Activated T-cell treated with anti-CD3 and anti-CD28 coated beads for 48 hours (primary cell): Measurements from ENCODE around the gene SLC9B2.

Experiments used
- DNase-seq: peaks from one replicate; pipeline ENCODE4 v3.0.0-alpha.2; 2020; ENCODE audit warnings: low read depth

Gene SLC9B2, protein sequence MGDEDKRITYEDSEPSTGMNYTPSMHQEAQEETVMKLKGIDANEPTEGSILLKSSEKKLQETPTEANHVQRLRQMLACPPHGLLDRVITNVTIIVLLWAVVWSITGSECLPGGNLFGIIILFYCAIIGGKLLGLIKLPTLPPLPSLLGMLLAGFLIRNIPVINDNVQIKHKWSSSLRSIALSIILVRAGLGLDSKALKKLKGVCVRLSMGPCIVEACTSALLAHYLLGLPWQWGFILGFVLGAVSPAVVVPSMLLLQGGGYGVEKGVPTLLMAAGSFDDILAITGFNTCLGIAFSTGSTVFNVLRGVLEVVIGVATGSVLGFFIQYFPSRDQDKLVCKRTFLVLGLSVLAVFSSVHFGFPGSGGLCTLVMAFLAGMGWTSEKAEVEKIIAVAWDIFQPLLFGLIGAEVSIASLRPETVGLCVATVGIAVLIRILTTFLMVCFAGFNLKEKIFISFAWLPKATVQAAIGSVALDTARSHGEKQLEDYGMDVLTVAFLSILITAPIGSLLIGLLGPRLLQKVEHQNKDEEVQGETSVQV

DNA sequence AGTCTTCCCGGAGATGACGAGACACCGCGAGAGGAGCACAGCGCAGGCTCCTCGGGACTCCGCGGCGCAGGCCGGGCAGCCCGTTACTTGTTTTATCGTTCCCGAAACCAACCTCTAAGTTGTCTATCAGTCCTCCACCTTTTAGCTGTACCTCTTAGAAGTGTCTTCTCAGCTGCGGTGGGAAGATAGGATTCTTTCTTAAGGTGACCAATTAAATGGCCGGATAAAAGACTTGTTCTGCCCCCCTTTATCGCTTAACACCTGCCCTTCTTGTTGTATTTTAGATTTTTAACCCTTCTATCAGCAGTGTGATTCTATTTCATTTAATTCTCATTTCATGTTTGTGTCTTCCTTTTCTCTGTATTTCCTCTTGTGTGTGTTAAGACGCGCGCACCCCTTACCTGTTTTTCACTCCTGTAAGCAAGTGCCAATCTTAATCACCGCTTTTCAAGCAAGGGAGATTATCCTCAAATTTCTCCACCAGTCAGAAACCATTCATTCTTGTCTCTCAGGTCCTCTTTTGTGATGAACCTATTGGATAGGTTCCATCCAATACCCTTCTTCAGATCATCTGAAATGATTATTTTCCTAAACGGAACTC lies at the start of gene SLC9B2:
TSS of gene SLC9B2 (minus strand) at position 15 of the 601 bp plus-strand sequence. CDS start 9,211 bp downstream, outside the sequence.
- no peak for DNase-seq

DNA sequence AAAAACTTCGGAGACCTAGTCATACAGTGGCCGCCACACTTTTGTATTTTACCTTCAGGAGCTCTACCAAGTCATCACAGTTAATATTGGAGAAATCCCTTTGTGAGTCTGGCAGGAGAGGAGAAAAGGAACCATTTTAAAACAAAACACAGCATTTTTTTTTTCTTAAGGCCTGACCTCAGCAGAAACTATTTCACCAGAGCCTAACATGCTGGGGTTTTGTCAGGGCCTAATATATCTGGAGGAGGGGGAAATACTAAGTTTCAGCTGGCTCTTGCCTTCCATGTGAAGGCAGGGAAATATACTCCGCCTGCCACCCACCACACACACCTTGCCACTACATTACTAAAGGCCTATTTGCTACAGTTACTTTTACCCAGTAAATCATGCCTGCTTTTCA lies 49.6 kb upstream of the SLC9B2 start:
- DNase-seq, result no peak

DNA sequence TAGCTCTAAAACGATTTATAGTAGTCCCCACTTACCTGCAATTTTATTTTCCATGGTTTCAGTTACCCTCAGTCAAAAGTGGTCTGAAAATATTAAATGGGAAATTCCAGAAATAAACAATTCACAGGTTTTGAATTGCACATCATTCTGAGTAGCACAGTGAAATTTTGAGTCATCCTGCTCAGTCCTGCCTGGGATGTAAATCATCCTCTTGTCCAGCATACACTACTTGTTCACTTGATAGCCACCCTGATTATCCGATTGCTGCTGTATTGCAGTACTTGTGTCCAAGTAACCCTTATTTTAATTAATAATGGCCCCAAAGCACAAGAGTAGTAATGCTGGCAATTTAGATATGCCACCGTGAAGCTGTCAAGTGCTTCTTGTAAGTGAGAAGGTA lies 46.6 kb upstream of the SLC9B2 start:
- no peak for DNase-seq

DNA sequence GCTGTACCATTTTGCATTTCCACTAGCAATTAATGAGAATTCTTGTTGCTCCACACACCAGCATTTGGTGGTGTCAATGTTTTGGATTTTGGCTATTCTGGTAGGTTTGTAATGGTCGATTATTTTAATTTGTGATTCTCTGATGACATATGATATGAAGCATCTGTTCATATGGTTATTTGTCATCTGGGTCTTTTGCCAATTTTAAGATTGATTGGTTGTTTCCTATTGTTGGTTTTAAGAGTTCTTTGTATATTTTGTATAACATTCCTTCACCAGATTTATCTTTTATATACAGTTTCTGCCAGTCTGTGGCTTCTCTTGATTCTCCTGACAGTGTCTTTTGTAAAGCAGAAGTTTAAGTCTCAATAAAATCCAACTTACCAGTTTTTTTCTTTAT lies 41.6 kb upstream of the SLC9B2 start:
- DNase-seq, result no peak

DNA sequence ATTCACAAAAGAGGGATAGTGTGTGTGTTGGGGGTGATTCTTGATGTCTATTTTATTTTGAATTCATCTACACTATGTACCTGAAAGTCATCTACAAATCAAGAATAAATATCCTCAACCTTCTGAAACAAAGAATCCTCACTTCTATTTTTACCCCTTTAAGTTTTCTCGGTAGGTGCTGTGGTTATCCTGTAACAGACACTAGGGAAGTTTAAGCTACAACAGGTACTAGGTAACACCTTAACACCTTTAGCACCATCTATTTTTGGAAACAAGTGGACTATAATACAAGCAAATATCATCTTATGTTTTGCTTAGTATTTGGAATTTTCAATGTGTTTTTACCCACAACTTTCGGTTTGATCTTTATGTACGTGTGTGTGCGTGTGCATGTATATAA lies 35.0 kb upstream of the SLC9B2 start:
- no peak for DNase-seq

DNA sequence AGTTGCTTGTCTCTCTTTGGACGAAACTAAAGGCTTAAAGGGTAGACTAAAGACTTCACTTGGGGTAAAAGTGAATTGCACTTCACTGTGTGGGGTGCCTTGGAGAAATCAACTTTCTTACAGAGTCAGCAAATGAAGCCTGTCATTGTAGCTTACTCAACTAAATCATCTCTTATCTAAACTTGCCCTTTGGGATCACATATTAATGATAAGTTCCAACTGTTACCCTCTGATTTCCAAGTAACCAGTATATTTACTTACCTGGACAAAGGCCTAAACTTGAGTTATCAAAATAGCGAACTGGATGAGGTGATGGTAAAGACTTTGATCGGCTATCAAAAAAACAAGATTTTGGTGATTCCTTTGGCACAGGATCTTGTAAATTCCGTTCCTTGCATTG lies 32.0 kb upstream of the SLC9B2 start:
- DNase-seq, result no peak

DNA sequence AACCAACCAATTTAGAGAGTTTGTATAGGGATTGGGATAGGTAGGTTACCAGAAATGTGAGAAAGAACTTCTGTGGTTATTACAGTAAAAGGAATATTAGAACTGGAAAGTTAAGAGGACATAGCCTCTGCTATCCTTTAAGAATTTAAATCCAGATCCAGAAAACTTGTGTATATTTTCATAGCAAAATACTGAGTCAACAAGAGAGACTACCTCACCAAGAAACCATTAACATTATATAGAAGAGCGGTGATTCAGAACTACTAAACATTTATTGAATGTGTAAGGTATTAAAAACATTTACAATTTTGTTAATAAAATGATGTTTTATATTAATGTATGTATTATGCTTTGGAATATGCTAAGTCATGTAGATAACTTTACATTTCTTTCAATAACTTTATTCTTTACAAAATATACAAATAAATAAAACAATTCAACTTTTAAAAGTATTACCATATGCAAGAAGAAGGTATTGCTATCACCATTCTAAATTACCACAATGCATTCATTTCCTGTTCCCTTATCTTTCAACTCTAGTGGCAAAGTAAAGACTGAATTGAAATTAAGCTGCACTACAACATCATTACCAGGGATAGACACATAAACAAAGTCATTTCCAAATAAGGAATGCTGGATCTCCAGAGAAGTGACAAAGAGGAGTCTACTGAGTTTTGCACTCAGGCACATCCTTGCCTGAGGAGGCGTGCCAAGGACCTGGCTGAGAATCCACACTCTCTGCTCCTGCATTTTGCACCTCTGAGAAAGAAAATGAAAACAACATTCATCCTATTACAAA lies 29.2 kb upstream of the SLC9B2 start:
- no peak for DNase-seq

DNA sequence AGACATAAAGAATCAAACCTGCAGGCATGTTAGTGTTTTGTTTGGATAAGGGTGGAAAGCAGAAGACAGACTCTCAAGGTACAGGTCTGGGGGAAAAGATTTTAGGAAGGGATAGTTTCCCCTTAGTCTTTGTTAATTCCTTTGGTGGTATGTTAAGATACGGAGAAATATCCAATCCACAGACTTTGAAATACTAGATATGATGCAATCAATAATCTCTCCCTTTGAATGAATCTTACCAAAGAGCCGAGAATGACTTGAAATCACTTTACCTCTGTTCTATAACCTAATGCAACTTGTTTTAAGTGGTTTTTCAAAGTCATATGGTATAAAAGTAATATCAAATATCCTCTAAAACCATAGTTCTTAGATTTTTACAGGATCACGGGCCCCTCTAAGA lies 28.3 kb upstream of the SLC9B2 start:
- DNase-seq, result no peak

DNA sequence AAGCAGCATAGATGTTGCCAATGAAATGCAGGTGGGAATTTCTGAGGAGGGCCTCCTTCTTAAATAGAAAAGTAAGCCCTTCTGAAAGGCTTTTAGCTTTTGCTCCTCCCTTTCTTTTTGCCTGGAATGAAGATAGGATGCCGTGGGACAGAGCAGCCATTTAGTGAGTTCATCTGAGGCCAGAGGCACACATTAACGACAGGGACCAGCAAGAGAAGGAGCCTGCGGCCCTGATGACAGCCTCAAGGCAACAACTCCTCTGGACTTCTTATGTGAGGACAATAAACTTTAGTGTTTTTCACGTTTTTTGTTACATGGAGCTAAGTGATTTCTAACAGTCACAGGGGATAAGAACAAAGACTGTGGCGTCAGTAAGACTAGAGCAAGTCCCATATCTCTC lies 24.1 kb upstream of the SLC9B2 start:
- DNase-seq, result no peak

DNA sequence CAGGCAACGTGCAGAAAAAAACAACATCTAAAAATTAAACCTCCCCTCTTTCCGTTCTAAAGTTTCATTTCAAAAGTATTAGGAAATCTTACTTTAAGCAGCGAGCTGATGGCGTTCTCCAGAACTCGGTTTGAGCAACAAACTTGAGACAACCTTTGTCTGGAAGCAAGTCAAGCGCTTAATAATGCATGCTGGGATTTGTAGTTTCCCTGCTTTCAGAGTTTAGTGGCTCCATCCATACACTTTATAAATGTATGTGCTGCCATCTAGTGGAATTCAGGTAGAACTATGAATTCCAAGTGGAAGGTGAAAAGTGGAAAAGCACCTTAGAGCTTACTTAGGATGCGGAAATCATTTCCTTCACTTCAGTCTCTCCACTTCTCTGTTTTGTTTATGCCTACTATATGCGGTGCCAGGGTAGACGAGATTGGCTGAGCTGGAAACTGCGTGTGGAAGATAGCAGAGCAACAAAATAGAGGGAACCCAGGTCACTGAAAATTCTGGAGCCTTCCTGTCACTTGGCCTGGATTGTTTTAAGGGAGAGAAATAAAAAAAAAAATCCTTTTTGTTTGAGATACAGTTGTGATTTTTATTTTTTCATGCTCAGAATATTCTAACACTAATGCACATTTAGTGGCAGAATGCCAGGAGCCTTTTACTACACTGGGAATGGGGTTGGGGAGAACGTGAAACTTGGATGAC lies 23.3 kb upstream of the SLC9B2 start, which contains the start of gene BDH2:
TSS of gene BDH2 (minus strand) at position 144 of the 702 bp plus-strand sequence. CDS start 3,580 bp downstream, outside the sequence.
- no peak for DNase-seq

DNA sequence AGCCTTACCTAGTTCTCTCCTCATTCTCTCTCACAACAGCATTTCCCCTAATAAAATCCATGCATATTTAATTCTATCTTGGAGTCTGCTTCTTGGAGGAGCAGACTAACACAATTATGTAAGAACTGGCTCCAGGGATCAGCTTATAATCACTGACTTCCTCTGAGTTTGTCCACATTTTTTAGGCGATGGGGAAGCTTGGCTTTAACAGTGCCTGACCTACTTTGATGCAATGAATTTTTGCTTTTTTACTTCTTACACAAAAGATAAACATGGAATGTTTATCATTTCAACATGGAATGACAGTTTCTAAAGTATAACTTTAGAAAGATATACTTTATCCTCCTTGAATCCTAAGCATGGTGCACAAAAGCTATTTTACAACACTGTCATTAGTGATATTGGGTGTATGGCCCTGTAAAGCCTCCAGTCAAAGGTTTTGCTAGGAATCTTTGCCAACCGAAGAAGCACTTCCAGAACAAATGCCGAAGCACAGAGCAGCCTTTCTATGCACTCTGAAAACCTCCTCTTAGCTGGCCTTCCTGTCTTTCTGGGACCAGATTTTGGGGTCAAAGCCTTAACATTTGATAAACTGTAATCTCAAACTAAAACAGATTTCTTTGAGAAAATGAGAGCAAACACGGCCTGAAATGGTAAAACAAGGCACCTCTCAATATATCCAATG lies 22.3 kb upstream of the SLC9B2 start:
- no peak for DNase-seq

DNA sequence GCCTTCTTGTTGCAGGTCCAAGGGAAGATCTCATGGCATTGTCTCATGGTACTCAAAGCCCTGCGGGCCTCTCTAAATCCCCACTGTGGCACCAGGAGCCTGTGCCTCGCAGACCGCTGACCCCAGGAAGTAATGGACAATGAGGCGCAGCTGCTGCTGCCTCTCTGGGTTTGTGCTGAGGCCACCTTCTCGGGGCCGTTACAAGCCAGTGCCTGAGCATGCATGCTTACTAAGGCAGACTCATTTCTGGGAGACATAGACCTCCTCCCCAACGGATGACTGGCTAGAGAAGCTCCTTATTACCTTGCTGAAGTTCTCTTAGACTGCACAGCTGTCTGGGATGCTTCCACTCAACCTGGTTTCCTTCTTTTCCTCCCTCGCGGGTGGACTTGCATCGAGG lies 21.8 kb upstream of the SLC9B2 start:
- no peak for DNase-seq

DNA sequence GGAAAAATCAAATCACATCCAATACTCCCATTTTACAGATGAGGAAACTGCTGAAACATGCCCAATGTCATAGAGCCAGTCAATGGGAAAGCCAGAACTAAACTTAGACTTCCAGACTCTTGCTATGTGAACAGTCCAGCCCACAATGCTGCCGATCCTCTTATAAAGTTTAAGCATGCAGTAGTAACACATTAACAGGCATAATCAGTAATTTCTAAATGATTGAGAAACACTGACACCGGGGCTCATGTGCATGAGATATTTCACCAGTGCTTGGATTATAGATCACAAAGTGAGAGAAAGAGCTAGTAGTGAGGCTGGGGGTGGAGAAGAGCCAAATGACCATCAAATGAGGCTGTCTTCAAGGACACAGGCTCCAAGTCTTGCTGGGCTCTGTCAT lies 20.6 kb upstream of the SLC9B2 start:
- DNase-seq, result no peak

DNA sequence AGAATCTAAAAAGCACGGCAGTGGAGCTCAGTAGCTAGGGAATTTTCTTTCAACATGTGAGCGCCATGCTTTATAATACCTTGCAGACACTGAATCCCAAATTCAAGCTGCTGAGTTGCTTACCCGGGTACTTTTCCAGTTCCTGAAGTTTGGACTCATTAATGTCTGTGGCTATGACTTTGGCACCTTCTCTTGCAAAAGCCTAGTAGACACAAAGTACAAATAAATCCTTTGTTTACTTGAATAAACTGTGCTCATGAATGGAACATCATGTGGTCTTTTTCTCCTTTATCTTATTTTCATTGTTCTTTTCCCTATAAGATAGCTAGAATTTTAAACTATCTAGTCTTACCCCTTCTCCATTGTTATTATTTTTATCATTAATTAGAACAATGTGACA lies 18.5 kb upstream of the SLC9B2 start:
- DNase-seq, result no peak

DNA sequence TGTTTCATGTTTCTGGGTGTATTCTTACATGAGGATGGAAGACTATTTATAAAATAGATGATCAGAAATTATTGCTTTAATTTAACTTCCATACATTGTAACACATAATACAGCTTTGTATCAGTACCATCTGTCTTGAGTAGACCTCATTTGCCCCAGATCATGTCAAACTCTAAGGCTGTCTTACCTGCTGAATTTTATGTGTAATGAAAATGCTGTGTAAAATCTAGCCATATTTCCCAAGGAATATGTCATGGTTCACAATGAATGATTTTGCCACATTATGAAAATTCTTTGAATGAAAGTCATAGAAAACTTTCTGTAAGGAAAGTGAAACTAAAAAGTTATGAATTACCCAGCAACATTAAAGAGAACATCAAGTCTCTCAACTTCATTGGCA lies 15.7 kb upstream of the SLC9B2 start:
- DNase-seq, result no peak

DNA sequence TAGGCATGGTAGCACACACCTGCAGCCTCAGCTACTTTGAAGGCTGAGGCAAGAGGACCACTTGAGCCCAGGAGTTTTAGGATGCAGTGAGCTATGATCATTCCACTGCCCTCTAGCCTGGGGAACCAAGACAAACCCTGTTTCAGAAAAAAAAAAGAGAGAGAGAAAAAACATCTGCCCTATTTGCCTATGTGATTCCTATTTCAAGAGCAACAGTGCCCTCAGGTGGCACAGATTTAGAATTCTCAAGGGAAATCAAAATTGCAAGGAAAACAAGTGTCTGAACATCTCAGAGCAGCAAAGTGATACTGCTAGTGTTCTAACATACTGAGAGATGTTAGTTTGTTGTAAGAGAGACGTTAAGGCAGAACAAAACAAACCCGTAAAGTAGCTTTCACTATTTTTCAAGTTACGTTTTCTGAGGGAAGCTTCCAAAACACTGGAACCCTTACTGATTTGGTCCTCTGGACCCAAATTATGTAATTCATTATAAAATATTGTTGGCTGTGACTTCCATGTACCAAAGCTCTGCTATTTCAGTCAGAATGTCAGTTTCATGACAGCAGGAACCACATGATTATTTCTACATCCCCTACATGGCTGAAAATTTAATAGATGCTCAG lies 15.2 kb upstream of the SLC9B2 start:
- no peak for DNase-seq

DNA sequence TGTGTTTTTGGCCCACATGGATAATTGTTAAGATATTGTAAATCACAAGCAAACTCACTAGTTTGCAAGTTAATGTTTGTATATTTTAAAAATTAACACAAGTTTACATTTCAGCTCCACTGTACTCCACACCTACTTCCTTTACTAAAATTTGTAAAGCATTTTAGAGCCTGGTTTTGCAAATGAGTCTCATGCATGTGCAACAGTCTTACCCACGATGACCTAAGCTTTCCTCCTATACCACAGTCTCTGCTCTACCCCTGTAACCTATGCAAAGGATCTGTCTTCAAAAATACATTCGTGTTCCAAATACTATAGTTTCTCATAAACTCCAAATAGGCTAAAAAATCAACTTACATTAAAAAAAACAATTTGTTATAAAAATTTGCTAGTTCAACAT lies 12.9 kb upstream of the SLC9B2 start:
- no peak for DNase-seq

DNA sequence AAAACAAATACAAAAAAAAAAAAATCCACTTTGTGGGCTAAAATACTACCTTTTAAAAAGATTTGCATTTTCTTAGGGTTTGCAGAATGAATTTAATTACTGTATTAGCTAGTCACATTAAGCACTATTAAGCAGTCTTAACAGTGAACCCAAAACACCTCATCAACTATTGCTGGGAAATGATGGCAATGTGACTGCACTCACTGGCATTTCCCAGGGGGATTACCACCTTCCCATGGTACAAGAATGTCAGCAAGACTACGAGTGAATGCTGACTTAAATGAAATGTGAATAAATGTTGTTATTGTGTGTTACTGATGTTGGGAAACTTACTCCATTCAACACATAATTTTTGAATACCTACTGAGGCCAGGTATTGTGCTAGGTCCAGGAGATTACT lies 10.0 kb upstream of the SLC9B2 start:
- no peak for DNase-seq

DNA sequence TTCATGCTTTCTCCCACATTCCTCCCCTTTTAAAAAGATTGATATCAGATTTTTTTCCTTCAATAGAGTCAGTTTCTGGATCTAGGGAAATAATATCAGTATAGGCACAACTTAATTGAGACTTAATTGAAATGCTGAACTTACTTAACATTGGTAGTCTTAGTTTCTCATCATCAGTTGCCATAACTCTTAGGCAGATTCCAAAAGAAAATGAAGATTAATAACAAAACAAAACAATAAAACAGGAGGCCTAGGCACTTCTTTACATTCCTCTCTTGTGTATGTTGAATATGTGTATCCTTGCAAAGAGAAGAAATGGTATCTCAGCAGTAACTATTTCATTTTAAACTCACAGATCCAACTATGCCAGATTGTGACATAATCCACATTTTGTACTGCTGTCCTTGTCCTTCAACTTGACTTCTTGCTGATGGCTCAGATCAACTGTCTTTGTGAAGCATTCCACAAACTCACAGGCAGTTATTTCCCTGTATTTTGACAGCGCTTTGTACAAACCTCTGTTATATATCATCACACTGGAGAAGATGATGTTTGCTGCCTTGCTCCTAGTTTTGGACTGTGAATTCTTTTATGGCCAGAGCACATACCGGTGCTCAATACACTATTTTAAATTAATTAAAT lies 9.1 kb upstream of the SLC9B2 start:
- no peak for DNase-seq

DNA sequence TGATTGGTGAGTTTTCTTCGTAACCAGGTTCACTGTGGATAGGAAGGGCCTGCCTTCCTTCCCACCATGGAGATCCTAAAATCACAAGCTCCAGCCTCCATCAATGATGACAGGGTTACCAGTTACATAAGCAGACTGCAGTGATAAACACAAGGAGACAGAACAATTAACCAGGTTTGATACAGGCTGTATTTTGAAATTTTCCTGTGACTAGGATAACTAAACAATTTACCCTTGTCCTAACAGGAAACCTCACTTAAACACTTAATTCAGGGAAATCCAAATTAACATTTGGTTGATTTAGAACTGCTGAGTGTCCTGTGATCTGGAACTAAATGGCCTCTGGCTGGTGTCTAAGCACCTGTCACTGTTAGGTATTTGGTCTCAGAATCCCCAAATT lies 3.1 kb upstream of the SLC9B2 start:
- no peak for DNase-seq
